Measurements from ENCODE around the gene TRIB2. TPM values are rescaled to one million over a fixed set of nuclear protein-coding genes. Genes with fewer than 3 reads are reported as not detected.

TRIB2 gene
- total and polyA plus RNA-seq, 9 of the 15 experiments (the other 6 are each of a cell fraction or from before 2014, with no cell fraction given), result 9.0 to 39.0 (median 26.3) TPM

GRCh38 chr2:12778369-12778768 is 61.6 kb downstream of the TRIB2 start (continued):
- TF ChIP-seq MCM2 (IDR thresholded peaks at IDR 0.05; ENCODE audit: low read depth), result no peak

DNA sequence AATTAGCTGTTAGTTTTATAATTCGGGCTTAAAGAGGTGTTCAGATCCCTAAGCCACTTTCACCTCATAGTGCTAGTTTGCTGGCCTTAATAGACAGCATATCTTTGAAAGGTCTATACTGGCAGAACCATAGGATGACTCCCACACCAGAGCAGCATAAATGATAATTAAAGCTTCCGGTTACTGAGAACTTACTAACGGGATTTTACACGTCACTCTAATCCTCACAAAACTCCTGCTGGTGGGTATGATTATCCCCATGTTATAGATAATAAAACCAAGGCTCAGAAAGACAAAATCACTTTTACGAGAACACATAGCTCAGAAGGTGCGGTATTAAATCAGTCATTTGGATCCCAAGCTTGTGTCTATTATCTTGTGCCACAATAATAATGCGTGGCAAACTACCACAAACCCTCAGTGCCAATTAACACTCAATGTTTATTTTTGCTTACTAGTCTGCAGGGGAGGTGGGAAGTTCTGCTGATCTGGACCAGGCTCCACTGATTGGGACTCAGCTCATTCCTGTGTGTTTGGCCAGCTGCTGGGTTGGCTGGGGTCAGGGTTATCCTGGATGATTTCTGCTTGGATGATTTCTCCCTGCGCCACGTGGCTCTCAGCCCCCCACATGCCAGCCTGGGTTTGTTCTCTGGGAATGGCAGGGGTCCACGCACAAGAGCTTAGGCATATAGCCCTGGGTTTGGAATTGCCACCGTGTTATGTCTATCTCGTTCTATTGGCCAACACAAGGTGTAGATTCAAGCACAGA is 62.3 kb downstream of the TRIB2 start:
- in situ Hi-C loops (cut with MboI), result no loop called here
- Histone ChIP-seq H3K4me2 (ENCODE audit: insufficient read depth, low read length) (no peak overlapping the region), H3K27me3 (ENCODE audit: control insufficient read depth in 2 of 2, insufficient read depth in 2 of 2, low read length in 2 of 2) (no peaks in the 10 kb centered on the region; a peak in 1 of 5 replicates), H3K9ac (ENCODE audit: insufficient read depth in 1 of 2, low read depth in 2 of 2, low read length in 2 of 2) (no peak overlapping the region), H3K27ac (ENCODE audit: extremely low read depth, low read depth, low read length) (no peak overlapping the region), H3K36me3 (ENCODE audit: control insufficient read depth, insufficient read depth, low read length) (no peaks in the 10 kb centered on the region), H3K4me1 (replicated peaks in 1 of 2; ENCODE audit: control insufficient read depth in 2 of 2, insufficient read depth in 2 of 2, low read length in 2 of 2) (no peaks in the 10 kb centered on the region), H2AFZ (ENCODE audit: low read depth, low read length) (no peak overlapping the region), H4K20me1 (replicated peaks; ENCODE audit: control insufficient read depth, insufficient read depth, low read length) (no peaks in the 10 kb centered on the region), H3K9me1 (ENCODE audit: control insufficient read depth, insufficient read depth, low read length) (no peaks in the 10 kb centered on the region), H3K79me2 (ENCODE audit: control insufficient read depth, insufficient read depth, low read length) (no peaks in the 10 kb centered on the region), H3K9me3 (replicated peaks; ENCODE audit: control insufficient read depth, insufficient read depth, low read depth, low read length) (no peaks in the 10 kb centered on the region), H3K4me3 (no peak overlapping the region)
- intact Hi-C loops (cut with micrococcal nuclease), result no loop called here
- ChIA-PET CTCF (ENCODE audit: low intra/inter-chr PET ratio) (no interaction called here), POLR2A (interaction anchor here (0.5 to 0.9 kb wide), 4 partner anchors 9 to 150 kb away, joined by 3 read pairs; no protein-coding TSS in a partner anchor)
- WGBS (ENCODE audit: insufficient coverage, low coverage, missing lambda C conversion rate), result 11% methylated on average over 12 of the region's 12 CpGs
- TF ChIP-seq SUPT5H (IDR thresholded peaks at IDR 0.05) (no peak), NEUROD1 (IDR thresholded peaks at IDR 0.05; ENCODE audit: borderline replicate concordance, low read depth, low read length, partially characterized antibody) (no peak)
- no peak for ATAC-seq
- DNase-seq (ENCODE audit: extremely low read depth in 1 of 4, low spot score in 3 of 4), result no peak
- no TSS peak for BruUV-seq (replicated peaks)
- FAIRE-seq, result no peak

DNA sequence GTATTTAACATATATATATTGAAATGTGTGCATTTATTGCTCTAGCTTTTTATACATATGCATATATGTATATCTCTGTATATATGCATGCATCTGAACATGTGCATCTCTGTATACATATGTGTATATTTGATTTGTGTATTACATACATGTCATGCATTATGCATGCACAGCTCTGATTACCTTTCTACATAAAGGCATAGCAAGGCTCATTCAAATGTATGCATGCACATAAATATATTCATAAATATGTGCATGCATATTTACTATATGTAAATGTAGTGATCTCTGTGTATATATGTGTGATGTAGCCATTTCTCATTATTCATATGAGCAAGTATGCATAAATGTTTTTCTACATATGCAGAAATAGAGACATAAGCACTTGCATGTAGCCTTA is 64.6 kb downstream of the TRIB2 start:
- POLR2A ChIA-PET, result no interaction called here

More for the DNA sequence above, 64.6 kb downstream of the TRIB2 start:
- DNase-seq (ENCODE audit: extremely low read depth in 1 of 4, low spot score in 3 of 4) (no peak), ATAC-seq (no peak), FAIRE-seq (no peak)
- no TSS peak for BruUV-seq (replicated peaks)
- no peak overlapping the region for H3K27ac ChIP-seq (ENCODE audit: extremely low read depth, low read depth, low read length)
- H3K4me1 ChIP-seq (replicated peaks in 1 of 2; ENCODE audit: control insufficient read depth in 2 of 2, insufficient read depth in 2 of 2, low read length in 2 of 2), result no peaks in the 10 kb centered on the region
- intact Hi-C loops (cut with micrococcal nuclease), result no loop called here
- H3K27me3 ChIP-seq (ENCODE audit: control insufficient read depth in 2 of 2, insufficient read depth in 2 of 2, low read length in 2 of 2), result no peaks in the 10 kb centered on the region
- no peak overlapping the region for H3K4me2 ChIP-seq (ENCODE audit: insufficient read depth, low read length)
- no peaks in the 10 kb centered on the region for H4K20me1 ChIP-seq (replicated peaks; ENCODE audit: control insufficient read depth, insufficient read depth, low read length)
- no peak overlapping the region for H2AFZ ChIP-seq (ENCODE audit: low read depth, low read length)
- TF ChIP-seq ZNF263 (CRISPR knock-in tag; IDR thresholded peaks at IDR 0.05; ENCODE audit: borderline replicate concordance) (no peak), XRCC5 (IDR thresholded peaks at IDR 0.05; ENCODE audit: low read depth, low read length) (no peak), GTF2B (IDR thresholded peaks at IDR 0.05; ENCODE audit: extremely low read depth, insufficient read length) (no peak), ZNF174 (CRISPR knock-in tag; IDR thresholded peaks at IDR 0.05) (no peak), CSDE1 (IDR thresholded peaks at IDR 0.05) (no peak)
- CTCF ChIA-PET (ENCODE audit: low intra/inter-chr PET ratio), result no interaction called here
- H3K36me3 ChIP-seq (ENCODE audit: control insufficient read depth, insufficient read depth, low read length), result no peaks in the 10 kb centered on the region
- in situ Hi-C loops (cut with MboI), result no loop called here
- no peaks in the 10 kb centered on the region for H3K9me1 ChIP-seq (ENCODE audit: control insufficient read depth, insufficient read depth, low read length)
- H3K9ac ChIP-seq (ENCODE audit: insufficient read depth in 1 of 2, low read depth in 2 of 2, low read length in 2 of 2), result no peak overlapping the region
- H3K79me2 ChIP-seq (ENCODE audit: control insufficient read depth, insufficient read depth, low read length), result no peaks in the 10 kb centered on the region
- H3K4me3 ChIP-seq, result no peak overlapping the region
- H3K9me3 ChIP-seq (replicated peaks; ENCODE audit: control insufficient read depth, insufficient read depth, low read depth, low read length), result no peaks in the 10 kb centered on the region
